Stimulated activated CD4-positive, alpha-beta T cell treated with anti-CD3 and anti-CD28 coated beads, Interleukin-4, amount 100 ng/mL, for 48 hours (primary cell): Measurements from ENCODE around the gene NECAP2.

Source experiments
- DNase-seq, 2 donors: peaks; one replicate each; pipeline ENCODE4 v3.0.0-alpha.2; 2020; ENCODE audit warnings: low read depth in 2 of 2

NECAP2 gene

GRCh38 chr1:16440470-16441281 lies at the start of gene NECAP2:
Gene NECAP2 (plus strand): TSS chr1:16440724. CDS start chr1:16440762, 38 bp downstream.
- DNase-seq: peak; percentile 93 to 97

GRCh38 chr1:16391411-16391810 lies 49.1 kb upstream of the NECAP2 start:
- DNase-seq: no peak

- no peak for DNase-seq
Observed at GRCh38 chr1:16392740-16393569, 47.6 kb upstream of the NECAP2 start.

- no peak for DNase-seq
Observed at GRCh38 chr1:16393570-16394521, 46.7 kb upstream of the NECAP2 start.

- DNase-seq: no peak
Observed at GRCh38 chr1:16394977-16395376, 45.5 kb upstream of the NECAP2 start.

- DNase-seq: no peak
Observed at GRCh38 chr1:16396591-16396990, 43.9 kb upstream of the NECAP2 start.

GRCh38 chr1:16397120-16397519 lies 43.4 kb upstream of the NECAP2 start:
- DNase-seq: no peak

GRCh38 chr1:16398371-16398953 lies 42.1 kb upstream of the NECAP2 start:
- no peak for DNase-seq

GRCh38 chr1:16402742-16403141 lies 37.8 kb upstream of the NECAP2 start:
- DNase-seq: no peak

- no peak for DNase-seq
Observed at GRCh38 chr1:16405441-16405840, 35.1 kb upstream of the NECAP2 start.

- DNase-seq: no peak
Observed at GRCh38 chr1:16406868-16407267, 33.7 kb upstream of the NECAP2 start.

- DNase-seq: no peak
Observed at GRCh38 chr1:16409536-16410152, 30.9 kb upstream of the NECAP2 start.

GRCh38 chr1:16410803-16411202 lies 29.7 kb upstream of the NECAP2 start:
- DNase-seq: no peak

GRCh38 chr1:16413191-16413590 lies 27.3 kb upstream of the NECAP2 start:
- no peak for DNase-seq

GRCh38 chr1:16418823-16419425 lies 21.6 kb upstream of the NECAP2 start:
- DNase-seq: no peak

GRCh38 chr1:16420424-16421118 lies 20.0 kb upstream of the NECAP2 start:
- peak; percentile 56 to 60 for DNase-seq

- no peak for DNase-seq
Observed at GRCh38 chr1:16421201-16421600, 19.3 kb upstream of the NECAP2 start.

GRCh38 chr1:16422041-16422440 lies 18.5 kb upstream of the NECAP2 start:
- no peak for DNase-seq

- no peak for DNase-seq
Observed at GRCh38 chr1:16425125-16426025, 15.1 kb upstream of the NECAP2 start.
